Ureter (tissue), 1 donor: ENCODE results near the gene CAMSAP1. TPM values are rescaled to one million over a fixed set of nuclear protein-coding genes. Genes with fewer than 3 reads are reported as not detected.

Source experiments
- total RNA-seq: library from RNA; stranded (reverse); gene quantifications from one replicate; pipeline ENCODE4 v1.2.4, GENCODE V29; 2023
- donor health status: DM: yes; HTN: yes; CAD: no.

CAMSAP1 gene
- total RNA-seq, 1 donor from 2014 or later = 35.8 TPM

Other genes with a start within 250 kb of the CAMSAP1 start
- not detected for gene LCN9, start 244.2 kb downstream of the CAMSAP1 start, total RNA-seq
- gene SOHLH1, start 208.1 kb downstream of the CAMSAP1 start, total RNA-seq = not detected
- gene KCNT1, start 205.4 kb downstream of the CAMSAP1 start, total RNA-seq = 0.83 TPM
- 34.2 TPM for gene UBAC1, start 53.8 kb upstream of the CAMSAP1 start, total RNA-seq
- gene NACC2, start 187.7 kb upstream of the CAMSAP1 start, total RNA-seq = 36.0 TPM
- gene TMEM250, start 211.3 kb upstream of the CAMSAP1 start, total RNA-seq = 31.8 TPM